ENCODE results near the gene PDZRN3.

- TF ChIP-seq NFE2L2 (conservative IDR thresholded peaks at IDR 0.05; ENCODE audit: low read length) (no peak), POLR2A (IDR thresholded peaks at IDR 0.05; ENCODE audit: low read length) (no peak)
These were observed 153.9 kb downstream of the PDZRN3 start for GRCh38 chr3:73470860-73471259.
